HepG2 (cell line): ENCODE results near the gene CAMK1. TPM values are rescaled to one million over a fixed set of nuclear protein-coding genes. Genes with fewer than 3 reads are reported as not detected.

Source experiments
- CREB1 ChIP-seq, 2 experiments: fragments of 450-650 bp in 1 of 2; IDR thresholded peaks; 2 replicates each; pipeline ENCODE4 v1.6.1; 2016 to 2017; ENCODE audit warnings: control low read depth in 1 of 2, mild to moderate bottlenecking in 1 of 2, missing compliant biosample characterization in 1 of 2, missing genetic modification characterization in 1 of 2
- DDIT3 ChIP-seq: sonication (generic); formaldehyde crosslinking; IDR thresholded peaks from 2 replicates; pipeline ENCODE4 v1.4.0; 2020; ENCODE audit warnings: mild to moderate bottlenecking, missing genetic modification reagents
- ELF3 ChIP-seq: IDR thresholded peaks from 2 replicates; pipeline ENCODE4 v1.6.1; 2016; ENCODE audit warnings: missing genetic modification reagents, missing compliant biosample characterization
- ETV5 ChIP-seq: IDR thresholded peaks from 2 replicates; pipeline ENCODE4 v1.6.1; 2018; ENCODE audit warnings: missing biosample characterization, missing genetic modification reagents, inconsistent platforms, borderline replicate concordance
- FOXC1 ChIP-seq: sonication (generic); formaldehyde crosslinking; IDR thresholded peaks from 2 replicates; pipeline ENCODE4 v1.8.0; 2022; ENCODE audit warnings: mild to moderate bottlenecking, missing genetic modification reagents, borderline replicate concordance
- HDAC2 ChIP-seq: sonication (generic); formaldehyde crosslinking; IDR thresholded peaks from 2 replicates; pipeline ENCODE4 v1.4.0; 2020; ENCODE audit warnings: missing genetic modification reagents
- NFE2L2 ChIP-seq: fragments of 150-350 bp; IDR thresholded peaks from 2 replicates; pipeline ENCODE4 v1.6.1; 2014; ENCODE audit warnings: low read length
- STAG1 ChIP-seq: sonication (generic); formaldehyde crosslinking; IDR thresholded peaks from 2 replicates; pipeline ENCODE4 v1.4.0; 2020; ENCODE audit warnings: missing genetic modification reagents
- TFAP4 ChIP-seq: sonication (generic); IDR thresholded peaks from 2 replicates; pipeline ENCODE4 v1.6.1; 2016; ENCODE audit warnings: low read depth, borderline replicate concordance
- TOPORS ChIP-seq: sonication (generic); formaldehyde crosslinking; IDR thresholded peaks from 2 replicates; pipeline ENCODE4 v1.8.0; 2023; ENCODE audit warnings: mild to moderate bottlenecking, missing genetic modification reagents
- TRIM22 ChIP-seq: fragments of 450-650 bp; IDR thresholded peaks from 2 replicates; pipeline ENCODE4 v1.6.1; 2017
- U2AF2 ChIP-seq: fragments of 200-400 bp; formaldehyde crosslinking; IDR thresholded peaks from 2 replicates; pipeline ENCODE4 v1.6.1; 2017; ENCODE audit warnings: low read depth, mild to moderate bottlenecking, low read length
- ZBTB8A ChIP-seq: sonication (generic); formaldehyde crosslinking; IDR thresholded peaks from 2 replicates; pipeline ENCODE4 v1.4.0; 2020; ENCODE audit warnings: mild to moderate bottlenecking, low read depth, missing genetic modification reagents, borderline replicate concordance
- ZFP1 ChIP-seq: IDR thresholded peaks from 2 replicates; pipeline ENCODE4 v1.6.1; 2016
- ZNF280B ChIP-seq: sonication (generic); formaldehyde crosslinking; IDR thresholded peaks from 2 replicates; pipeline ENCODE4 v1.5.0; 2020; ENCODE audit warnings: missing genetic modification reagents, mild to moderate bottlenecking, borderline replicate concordance
- ZNF430 ChIP-seq: sonication (generic); formaldehyde crosslinking; IDR thresholded peaks from 2 replicates; pipeline ENCODE4 v1.9.0; 2021; ENCODE audit warnings: mild to moderate bottlenecking, missing genetic modification reagents
- ZNF513 ChIP-seq: sonication (generic); formaldehyde crosslinking; conservative IDR thresholded peaks from 2 replicates; pipeline ENCODE4 v1.5.0; 2020; ENCODE audit warnings: missing genetic modification reagents
- ZNF530 ChIP-seq: sonication (generic); formaldehyde crosslinking; IDR thresholded peaks from 2 replicates; pipeline ENCODE4 v1.5.0; 2020; ENCODE audit warnings: low read depth, mild to moderate bottlenecking, missing genetic modification reagents
- ZNF691 ChIP-seq: sonication (generic); formaldehyde crosslinking; IDR thresholded peaks from 2 replicates; pipeline ENCODE4 v1.4.0; 2020; ENCODE audit warnings: missing genetic modification reagents, low read depth, mild to moderate bottlenecking, borderline replicate concordance
- ZNF816 ChIP-seq: sonication (generic); formaldehyde crosslinking; IDR thresholded peaks from 2 replicates; pipeline ENCODE4 v1.8.0; 2022; ENCODE audit warnings: missing genetic modification reagents, mild to moderate bottlenecking, borderline replicate concordance
- polyA plus RNA-seq, 8 experiments: library from polyadenylated mRNA; depleted of rRNA in 3 of 8; stranded (reverse) in 7 of 8; unstranded in 1 of 8; fragments of >200 nt; fragmentation: Illumina TruSeq in 4 of 8; extraction: Trizol in 4 of 8; gene quantifications; 2 replicates each; pipeline versions ENCODE4 v1.2.1 to v1.2.3, GENCODE V29; 2011 to 2016; ENCODE audit warnings: low read depth in 4 of 8, missing spikeins in 1 of 8, mixed read lengths in 1 of 8; ENCODE audit not compliant: insufficient read depth in 1 of 8
- total RNA-seq, 5 experiments: library from RNA; depleted of rRNA; stranded (reverse); fragments of >200 nt; fragmentation: Illumina TruSeq; extraction: Trizol; gene quantifications; 2 replicates each; pipeline ENCODE4 v1.2.3, GENCODE V29; 2016; ENCODE audit warnings: low read depth in 1 of 5

CAMK1 gene
- total and polyA plus RNA-seq, 2 of the 13 experiments (the other 11 are each of a cell fraction or from before 2014, with no cell fraction given) = 26.4 to 53.3 TPM

GRCh38 chr3:9749645-9750555, 19.8 kb downstream of the CAMK1 start, which contains the start of gene OGG1 (continued):
- TF ChIP-seq TRIM22 = no peak
- TF ChIP-seq U2AF2 = no peak
- no peak for TF ChIP-seq ZFP1 (CRISPR knock-in tag)
- peak; percentile 56; the same call in 1 of the 2 replicates for TF ChIP-seq TOPORS (CRISPR knock-in tag)
- TF ChIP-seq TFAP4 = peak; percentile 93
- TF ChIP-seq CREB1 (IDR thresholded peaks at IDR 0.05) = no peak
- TF ChIP-seq CREB1 (CRISPR knock-in tag; IDR thresholded peaks at IDR 0.05) = peak; percentile 75; the same call in 1 of the 2 replicates
- TF ChIP-seq ZBTB8A (CRISPR knock-in tag) = no peak
- TF ChIP-seq ZNF530 (CRISPR knock-in tag) = no peak
- 0 out of 2 replicates have a peak, but pooled peaks have one; percentile 32 for TF ChIP-seq ZNF816 (CRISPR knock-in tag)
- TF ChIP-seq NFE2L2 = no peak
- TF ChIP-seq ZNF513 (CRISPR knock-in tag) = no peak
- peak; percentile 55; the same call in 1 of the 2 replicates for TF ChIP-seq ELF3 (CRISPR knock-in tag)
- no peak for TF ChIP-seq DDIT3 (CRISPR knock-in tag)
- no peak for TF ChIP-seq ZNF430 (CRISPR knock-in tag)
- TF ChIP-seq ZNF691 (CRISPR knock-in tag) = no peak
- no peak for TF ChIP-seq STAG1
- TF ChIP-seq FOXC1 (CRISPR knock-in tag) = no peak; the same call in 1 of the 2 replicates
- TF ChIP-seq ZNF280B (CRISPR knock-in tag) = no peak; the same call in 1 of the 2 replicates
- peak; percentile 72; the same call in 1 of the 2 replicates for TF ChIP-seq ETV5
- TF ChIP-seq HDAC2 (CRISPR knock-in tag) = no peak; the same call in 1 of the 2 replicates
